ENCODE data around the gene FHOD3.

DNA sequence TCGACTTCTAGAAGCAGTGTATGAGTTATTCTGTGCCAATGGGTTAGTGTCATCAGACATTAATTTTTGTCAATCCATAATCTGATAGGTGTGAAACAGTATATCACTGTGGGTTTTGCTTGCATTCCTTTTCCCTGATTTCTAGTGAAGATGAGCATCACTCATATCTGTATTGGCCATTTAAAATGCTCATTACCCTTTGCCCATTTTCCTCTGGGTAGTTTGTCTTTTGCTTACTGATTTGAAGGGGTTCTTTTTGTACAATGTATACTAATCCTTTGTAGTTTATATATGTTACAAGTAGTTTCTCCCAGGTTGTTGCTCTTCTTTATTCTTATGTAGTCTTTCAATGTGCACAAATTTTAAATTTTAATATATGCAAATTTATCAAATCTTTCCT, 379.1 kb downstream of the FHOD3 start:
- TF ChIP-seq, protein P1, sequence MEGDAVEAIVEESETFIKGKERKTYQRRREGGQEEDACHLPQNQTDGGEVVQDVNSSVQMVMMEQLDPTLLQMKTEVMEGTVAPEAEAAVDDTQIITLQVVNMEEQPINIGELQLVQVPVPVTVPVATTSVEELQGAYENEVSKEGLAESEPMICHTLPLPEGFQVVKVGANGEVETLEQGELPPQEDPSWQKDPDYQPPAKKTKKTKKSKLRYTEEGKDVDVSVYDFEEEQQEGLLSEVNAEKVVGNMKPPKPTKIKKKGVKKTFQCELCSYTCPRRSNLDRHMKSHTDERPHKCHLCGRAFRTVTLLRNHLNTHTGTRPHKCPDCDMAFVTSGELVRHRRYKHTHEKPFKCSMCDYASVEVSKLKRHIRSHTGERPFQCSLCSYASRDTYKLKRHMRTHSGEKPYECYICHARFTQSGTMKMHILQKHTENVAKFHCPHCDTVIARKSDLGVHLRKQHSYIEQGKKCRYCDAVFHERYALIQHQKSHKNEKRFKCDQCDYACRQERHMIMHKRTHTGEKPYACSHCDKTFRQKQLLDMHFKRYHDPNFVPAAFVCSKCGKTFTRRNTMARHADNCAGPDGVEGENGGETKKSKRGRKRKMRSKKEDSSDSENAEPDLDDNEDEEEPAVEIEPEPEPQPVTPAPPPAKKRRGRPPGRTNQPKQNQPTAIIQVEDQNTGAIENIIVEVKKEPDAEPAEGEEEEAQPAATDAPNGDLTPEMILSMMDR (IDR thresholded peaks at IDR 0.05 in 8 of 11, conservative IDR thresholded peaks at IDR 0.05 in 3 of 11): no peak
- no peak for TF ChIP-seq POLR2A (IDR thresholded peaks at IDR 0.05)

Measured in spleen (tissue), 7 donors.